ENCODE results near the gene ECEL1.
A peak's percentile ranks its signal among the peaks of the same experiment; 100 is the strongest.

The ECEL1 gene

GRCh38 chr2:232523682-232524597 lies 36.3 kb upstream of the ECEL1 start:
- ChIA-PET CTCF (interaction anchor here (0.6 to 1.4 kb wide), 10 partner anchors 8 to 674 kb away, joined by 3 to 4 read pairs (median 3); no protein-coding TSS in a partner anchor), POLR2A (interaction anchor here (2.1 kb wide), 1 partner anchor 27 kb away, joined by 8 read pairs; the partner anchor contains the start of genes EIF4E2 and TIGD1)
- DNase-seq (ENCODE audit: extremely low spot score): peak; percentile 75

GRCh38 chr2:232523402-232523681 lies 35.7 kb upstream of the ECEL1 start:
- DNase-seq (ENCODE audit: extremely low spot score): no peak
- CTCF ChIA-PET: interaction anchor here (0.6 to 1.4 kb wide), 6 partner anchors 9 to 673 kb away, joined by 3 to 4 read pairs (median 3); no protein-coding TSS in a partner anchor
- POLR2A ChIA-PET: interaction anchor here (2.1 kb wide), 1 partner anchor 27 kb away, joined by 8 read pairs; the partner anchor contains the start of genes EIF4E2 and TIGD1
- no peak for TF ChIP-seq ARNT (IDR thresholded peaks at IDR 0.05)
- TF ChIP-seq ELF4 (IDR thresholded peaks at IDR 0.05): no peak
- TF ChIP-seq SP1 (IDR thresholded peaks at IDR 0.05): no peak
- TF ChIP-seq TARDBP (IDR thresholded peaks at IDR 0.05): no peak
- TF ChIP-seq FOXM1 (IDR thresholded peaks at IDR 0.05; ENCODE audit: borderline replicate concordance): no peak
- no peak for TF ChIP-seq FOXK2 (IDR thresholded peaks at IDR 0.05)
- TF ChIP-seq NFRKB (IDR thresholded peaks at IDR 0.05): no peak
- TF ChIP-seq PKNOX1 (IDR thresholded peaks at IDR 0.05): no peak
- no peak for TF ChIP-seq LEF1 (IDR thresholded peaks at IDR 0.05; ENCODE audit: borderline replicate concordance)
- no peak for TF ChIP-seq L3MBTL2 (conservative IDR thresholded peaks at IDR 0.05)
- TF ChIP-seq ZNF384 (IDR thresholded peaks at IDR 0.05): no peak
- TF ChIP-seq FOXA1 (IDR thresholded peaks at IDR 0.05): no peak
- no peak for TF ChIP-seq HDGF (IDR thresholded peaks at IDR 0.05; ENCODE audit: borderline replicate concordance)
- no peak for TF ChIP-seq CTBP1 (IDR thresholded peaks at IDR 0.05; ENCODE audit: borderline replicate concordance)
- no peak for TF ChIP-seq SUZ12 (IDR thresholded peaks at IDR 0.05)
- no peak for TF ChIP-seq BHLHE40 (IDR thresholded peaks at IDR 0.05; ENCODE audit: borderline replicate concordance)

More at GRCh38 chr2:232523682-232524597, 36.3 kb upstream of the ECEL1 start:
- TF ChIP-seq FOXK2 (IDR thresholded peaks at IDR 0.05): no peak
- TF ChIP-seq PKNOX1 (IDR thresholded peaks at IDR 0.05): no peak
- TF ChIP-seq NFRKB (IDR thresholded peaks at IDR 0.05): no peak
- no peak for TF ChIP-seq L3MBTL2 (conservative IDR thresholded peaks at IDR 0.05)
- TF ChIP-seq FOXM1 (IDR thresholded peaks at IDR 0.05; ENCODE audit: borderline replicate concordance): no peak

GRCh38 chr2:232522623-232523401 lies 35.2 kb upstream of the ECEL1 start:
- CTCF ChIA-PET: interaction anchor here (0.6 to 1.6 kb wide), 9 partner anchors 9 to 672 kb away, joined by 3 to 5 read pairs (median 3); partner anchors contain the start of gene CHRNG
- TF ChIP-seq FOXM1 (IDR thresholded peaks at IDR 0.05; ENCODE audit: borderline replicate concordance): no peak
- TF ChIP-seq SUZ12 (IDR thresholded peaks at IDR 0.05): no peak
- no peak for TF ChIP-seq ARNT (IDR thresholded peaks at IDR 0.05)
- DNase-seq (ENCODE audit: extremely low spot score): no peak
- POLR2A ChIA-PET: interaction anchor here (2.1 kb wide), 1 partner anchor 28 kb away, joined by 8 read pairs; the partner anchor contains the start of genes EIF4E2 and TIGD1

- ChIA-PET POLR2A (no interaction called here), CTCF (interaction anchor here (0.6 to 1.6 kb wide), 6 partner anchors 17 to 621 kb away, joined by 3 to 5 read pairs (median 3); partner anchors contain the start of gene CHRNG)
- DNase-seq (ENCODE audit: extremely low spot score): peak; percentile 82
- TF ChIP-seq PKNOX1 (IDR thresholded peaks at IDR 0.05) (no peak), FOXK2 (IDR thresholded peaks at IDR 0.05) (no peak), SP1 (IDR thresholded peaks at IDR 0.05) (no peak), NFRKB (IDR thresholded peaks at IDR 0.05) (no peak), SUZ12 (IDR thresholded peaks at IDR 0.05) (no peak), ELF4 (IDR thresholded peaks at IDR 0.05) (no peak), TARDBP (IDR thresholded peaks at IDR 0.05) (no peak), L3MBTL2 (conservative IDR thresholded peaks at IDR 0.05) (no peak), FOXM1 (IDR thresholded peaks at IDR 0.05; ENCODE audit: borderline replicate concordance) (no peak), FOXA1 (IDR thresholded peaks at IDR 0.05) (no peak), HDGF (IDR thresholded peaks at IDR 0.05; ENCODE audit: borderline replicate concordance) (no peak), ZNF384 (IDR thresholded peaks at IDR 0.05) (no peak), ARNT (IDR thresholded peaks at IDR 0.05) (no peak), CTBP1 (IDR thresholded peaks at IDR 0.05; ENCODE audit: borderline replicate concordance) (no peak), BHLHE40 (IDR thresholded peaks at IDR 0.05; ENCODE audit: borderline replicate concordance) (no peak), LEF1 (IDR thresholded peaks at IDR 0.05; ENCODE audit: borderline replicate concordance) (no peak)
Observed at GRCh38 chr2:232521959-232522622, 34.5 kb upstream of the ECEL1 start.

- ChIA-PET CTCF (interaction anchor here (0.6 to 0.9 kb wide), 4 partner anchors 44 to 177 kb away, joined by 3 read pairs; no protein-coding TSS in a partner anchor), POLR2A (no interaction called here)
- TF ChIP-seq HDGF (IDR thresholded peaks at IDR 0.05; ENCODE audit: borderline replicate concordance): no peak
- no peak for TF ChIP-seq PKNOX1 (IDR thresholded peaks at IDR 0.05)
- no peak for TF ChIP-seq FOXA1 (IDR thresholded peaks at IDR 0.05)
- no peak for TF ChIP-seq FOXK2 (IDR thresholded peaks at IDR 0.05)
- TF ChIP-seq SP1 (IDR thresholded peaks at IDR 0.05): no peak
- TF ChIP-seq FOXM1 (IDR thresholded peaks at IDR 0.05; ENCODE audit: borderline replicate concordance): no peak
Observed at GRCh38 chr2:232521098-232521497, 33.5 kb upstream of the ECEL1 start.

More at GRCh38 chr2:232521098-232521497, 33.5 kb upstream of the ECEL1 start:
- no peak for DNase-seq (ENCODE audit: extremely low spot score)
